ENCODE measurements around the gene CRCP. TPM values are rescaled to one million over a fixed set of nuclear protein-coding genes. Genes with fewer than 3 reads are reported as not detected.
"Not testable (repeated sequence)": the region's sequence is repeated elsewhere in the genome, so short reads cannot be mapped to it uniquely, and the experiment has no call there.

Gene CRCP
- polyA plus RNA-seq, 1 experiment = 24.7 TPM

GRCh38 chr7:66167773-66168387 lies 53.2 kb downstream of the CRCP start:
- H3K4me3 ChIP-seq (ENCODE audit: low read depth, low read length) = no peak overlapping the region
- POLR2A ChIA-PET = interaction anchor here (0.6 kb wide), 1 partner anchor 19 kb away, joined by 16 read pairs; no protein-coding TSS in a partner anchor
- no peaks in the 10 kb centered on the region for H3K36me3 ChIP-seq (ENCODE audit: control insufficient read depth, insufficient read depth, low read length)
- peak; percentile 23 for DNase-seq (ENCODE audit: low read depth)
- H3K27me3 ChIP-seq (ENCODE audit: control insufficient read depth, insufficient read depth, low read length) = no peaks in the 10 kb centered on the region
- CTCF ChIA-PET = interaction anchor here (1.3 kb wide), 1 partner anchor 18 kb away, joined by 3 read pairs; no protein-coding TSS in a partner anchor
- no peak for TF ChIP-seq CTCF (IDR thresholded peaks at IDR 0.05; ENCODE audit: insufficient read depth, low read depth, low read length)

- no peak for DNase-seq (ENCODE audit: low read depth)
- Histone ChIP-seq H3K4me3 (ENCODE audit: low read depth, low read length) (no peak overlapping the region), H3K27me3 (ENCODE audit: control insufficient read depth, insufficient read depth, low read length) (no peaks in the 10 kb centered on the region), H3K36me3 (ENCODE audit: control insufficient read depth, insufficient read depth, low read length) (no peaks in the 10 kb centered on the region)
- CTCF ChIA-PET = no interaction called here
- no peak for TF ChIP-seq CTCF (IDR thresholded peaks at IDR 0.05; ENCODE audit: insufficient read depth, low read depth, low read length)
- POLR2A ChIA-PET = interaction anchor here (0.5 kb wide), 1 partner anchor 9 kb away, joined by 6 read pairs; no protein-coding TSS in a partner anchor
Observed at GRCh38 chr7:66169616-66170015, 55.0 kb downstream of the CRCP start.

- Histone ChIP-seq H3K4me3 (ENCODE audit: low read depth, low read length) (no peak overlapping the region), H3K27me3 (ENCODE audit: control insufficient read depth, insufficient read depth, low read length) (no peaks in the 10 kb centered on the region), H3K36me3 (ENCODE audit: control insufficient read depth, insufficient read depth, low read length) (no peaks in the 10 kb centered on the region)
- POLR2A ChIA-PET = interaction anchor here (0.5 kb wide), 1 partner anchor 8 kb away, joined by 6 read pairs; no protein-coding TSS in a partner anchor
- no peak for TF ChIP-seq CTCF (IDR thresholded peaks at IDR 0.05; ENCODE audit: insufficient read depth, low read depth, low read length)
- no peak for DNase-seq (ENCODE audit: low read depth)
- CTCF ChIA-PET = interaction anchor here (0.6 to 1.2 kb wide), 3 partner anchors 11 to 243 kb away, joined by 3 to 4 read pairs (median 3); no protein-coding TSS in a partner anchor
Observed at GRCh38 chr7:66170309-66171231, 55.9 kb downstream of the CRCP start.

- CTCF ChIA-PET; H3K4me3 ChIP-seq (ENCODE audit: low read depth, low read length); H3K36me3 ChIP-seq (ENCODE audit: control insufficient read depth, insufficient read depth, low read length); POLR2A ChIA-PET; DNase-seq (ENCODE audit: low read depth); H3K27me3 ChIP-seq (ENCODE audit: control insufficient read depth, insufficient read depth, low read length): not testable (repeated sequence)
Observed at GRCh38 chr7:66172536-66173401, 58.1 kb downstream of the CRCP start.

- Histone ChIP-seq H3K36me3 (ENCODE audit: control insufficient read depth, insufficient read depth, low read length) (no peaks in the 10 kb centered on the region), H3K27me3 (ENCODE audit: control insufficient read depth, insufficient read depth, low read length) (no peaks in the 10 kb centered on the region), H3K4me3 (ENCODE audit: low read depth, low read length) (no peak overlapping the region)
- POLR2A ChIA-PET = no interaction called here
- DNase-seq (ENCODE audit: low read depth) = no peak
- CTCF ChIA-PET = interaction anchor here (1.0 to 1.6 kb wide), 2 partner anchors 14 to 23 kb away, joined by 3 to 4 read pairs; no protein-coding TSS in a partner anchor
- TF ChIP-seq CTCF (IDR thresholded peaks at IDR 0.05; ENCODE audit: insufficient read depth, low read depth, low read length) = no peak
Observed at GRCh38 chr7:66173856-66174255, 59.2 kb downstream of the CRCP start.

GRCh38 chr7:66175006-66175405 lies 60.4 kb downstream of the CRCP start:
- CTCF ChIA-PET = interaction anchor here (1.0 to 1.6 kb wide), 2 partner anchors 13 to 22 kb away, joined by 3 to 4 read pairs; no protein-coding TSS in a partner anchor
- H3K4me3 ChIP-seq (ENCODE audit: low read depth, low read length); H3K27me3 ChIP-seq (ENCODE audit: control insufficient read depth, insufficient read depth, low read length); POLR2A ChIA-PET; H3K36me3 ChIP-seq (ENCODE audit: control insufficient read depth, insufficient read depth, low read length); DNase-seq (ENCODE audit: low read depth): not testable (repeated sequence)
